Mesenteric fat pad (tissue), 1 donor: ENCODE results near the gene SPATS2L. TPM values are rescaled to one million over a fixed set of nuclear protein-coding genes. Genes with fewer than 3 reads are reported as not detected.

Source experiments
- DNase-seq: peaks from one replicate; pipeline ENCODE4 v3.0.0-alpha.2; 2020; ENCODE audit warnings: low spot score
- total RNA-seq: library from RNA; stranded (reverse); fragmentation: NEBNext Ultra II Directional; extraction: Animal tissue kit (Norgen Biotek cat#: 25700); gene quantifications from one replicate; pipeline ENCODE4 v1.2.1, GENCODE V29; 2021
- donor health status: DM: yes; HTN: yes; CAD: no.

The SPATS2L gene
- total RNA-seq, 1 donor from 2014 or later = 81.3 TPM

DNA sequence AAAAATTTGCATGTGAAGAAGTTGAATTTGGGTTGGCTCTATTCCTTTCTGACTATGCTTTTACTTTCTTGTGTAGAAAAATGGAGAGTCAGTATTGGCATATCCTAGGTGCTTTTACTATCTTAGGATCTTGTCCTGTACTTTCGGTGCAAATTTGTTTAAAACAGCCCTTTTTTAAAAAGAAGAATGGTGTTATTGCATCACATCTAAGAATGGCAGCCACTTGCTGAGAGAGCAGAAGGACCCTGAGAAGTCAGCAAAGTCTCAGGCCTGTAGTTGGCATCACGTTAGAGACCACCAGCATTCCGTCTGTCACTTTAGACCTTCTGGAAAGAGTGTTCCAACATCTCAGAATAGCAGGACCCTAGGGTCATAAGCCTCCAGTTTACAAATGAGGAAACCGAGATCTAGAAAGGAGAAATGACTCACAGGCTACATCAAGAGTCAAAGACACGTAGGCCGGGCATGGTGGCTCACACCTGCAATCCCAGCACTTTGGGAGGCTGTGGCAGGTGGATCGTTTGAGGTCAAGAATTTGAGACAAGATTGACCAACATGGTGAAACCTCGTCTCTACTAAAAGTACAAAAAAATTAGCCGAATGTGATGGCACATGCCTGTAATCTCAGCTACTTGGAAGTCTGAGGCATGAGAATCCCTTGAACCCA, 42.5 kb downstream of the SPATS2L start:
- DNase-seq = no peak

DNA sequence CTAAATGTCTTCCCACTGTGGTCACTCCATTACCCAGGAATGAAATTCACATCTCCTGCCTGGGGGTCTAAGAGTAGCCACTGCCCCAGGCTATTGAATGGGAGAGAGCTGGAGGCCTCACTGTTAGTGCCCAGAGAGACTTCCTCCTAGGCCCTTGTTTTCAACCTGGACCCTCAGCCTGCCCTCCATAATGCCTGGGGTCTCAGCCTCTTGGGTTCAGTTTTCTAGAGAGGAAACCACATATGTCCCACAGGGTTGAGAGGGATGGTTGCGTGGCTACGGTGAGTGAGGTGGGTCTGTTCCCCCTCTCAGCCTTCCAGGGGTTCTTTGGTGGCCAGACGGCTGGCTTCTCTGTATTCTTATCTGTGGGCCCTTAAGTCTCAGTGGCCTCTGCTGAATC, 43.4 kb downstream of the SPATS2L start:
- no peak for DNase-seq

DNA sequence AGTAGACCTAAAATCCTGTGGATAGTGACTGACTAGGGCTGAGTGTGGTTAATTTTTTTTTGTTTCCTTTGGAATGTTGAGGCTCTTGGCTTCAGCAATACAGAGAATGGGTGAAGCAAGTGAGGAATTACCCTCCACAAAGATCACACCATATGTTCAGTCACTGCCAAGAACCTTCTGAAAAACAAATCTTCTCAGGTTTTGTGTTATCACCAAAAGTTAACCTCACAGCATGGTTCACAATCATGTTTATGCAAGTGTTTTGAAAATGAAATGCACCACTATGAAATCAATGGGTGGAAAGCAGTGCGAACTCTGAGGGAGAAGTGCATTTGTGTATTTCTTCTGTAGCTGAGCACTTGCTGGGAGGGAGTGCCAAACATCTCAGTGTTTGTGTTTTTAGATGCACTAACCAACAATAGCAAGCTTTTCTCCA, 44.4 kb downstream of the SPATS2L start:
- DNase-seq = no peak

DNA sequence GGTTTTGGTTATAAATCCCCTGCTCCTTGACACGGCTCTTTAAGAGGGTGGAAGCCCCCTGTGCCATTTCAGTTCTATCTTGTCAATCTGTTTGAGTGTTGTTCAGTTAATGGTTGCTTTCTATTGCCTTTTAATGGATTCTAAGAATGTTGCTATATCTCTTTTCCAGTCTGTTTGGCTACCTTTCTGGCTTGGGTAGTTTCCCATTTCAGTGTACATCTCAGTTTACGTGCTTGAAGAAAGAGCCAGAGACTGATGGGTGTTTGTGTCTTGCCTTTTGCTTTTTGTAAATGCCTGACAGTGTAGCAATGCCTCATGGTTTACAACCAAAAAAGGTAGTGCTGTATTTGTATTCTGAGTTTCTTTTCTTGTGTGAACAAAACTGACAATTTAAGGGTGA, 45.3 kb downstream of the SPATS2L start:
- DNase-seq = no peak

DNA sequence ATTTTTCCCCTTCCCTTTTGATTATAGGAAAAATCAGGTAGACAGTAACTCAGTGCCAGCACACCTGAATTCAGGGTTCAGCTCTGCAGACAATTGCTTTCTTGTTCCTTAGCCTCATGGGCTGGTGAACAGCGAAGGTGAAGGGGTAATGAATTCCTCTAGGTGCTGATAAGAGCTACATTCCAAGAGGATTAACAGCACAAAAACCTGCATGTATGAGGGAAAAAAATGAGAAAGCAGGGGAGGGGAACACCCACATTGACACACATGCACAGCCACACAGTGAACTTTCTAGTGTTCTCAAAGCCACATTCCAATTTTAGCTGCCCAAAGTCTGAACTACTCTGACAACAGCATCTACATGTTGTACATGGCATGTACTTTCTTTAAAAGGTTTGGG, 46.1 kb downstream of the SPATS2L start:
- DNase-seq = no peak

DNA sequence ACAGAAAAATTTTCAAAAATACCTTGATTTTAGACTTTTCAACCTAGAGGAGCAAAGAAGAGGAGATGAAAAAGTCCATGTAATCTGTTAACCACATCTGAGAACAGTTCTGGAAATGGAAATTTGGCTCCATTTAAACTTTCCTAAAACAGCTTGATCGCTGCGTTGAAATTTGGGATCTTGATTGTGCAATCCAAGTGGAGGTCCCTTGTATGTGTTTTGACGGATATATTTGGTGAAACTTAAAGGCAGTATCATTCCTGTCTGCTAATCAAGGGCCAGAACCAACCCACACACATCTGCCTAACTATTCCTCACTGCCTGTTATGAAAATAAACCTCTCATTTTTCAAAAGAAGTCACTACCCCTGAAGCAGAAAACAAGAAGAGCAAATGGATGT, 46.6 kb downstream of the SPATS2L start:
- no peak for DNase-seq

DNA sequence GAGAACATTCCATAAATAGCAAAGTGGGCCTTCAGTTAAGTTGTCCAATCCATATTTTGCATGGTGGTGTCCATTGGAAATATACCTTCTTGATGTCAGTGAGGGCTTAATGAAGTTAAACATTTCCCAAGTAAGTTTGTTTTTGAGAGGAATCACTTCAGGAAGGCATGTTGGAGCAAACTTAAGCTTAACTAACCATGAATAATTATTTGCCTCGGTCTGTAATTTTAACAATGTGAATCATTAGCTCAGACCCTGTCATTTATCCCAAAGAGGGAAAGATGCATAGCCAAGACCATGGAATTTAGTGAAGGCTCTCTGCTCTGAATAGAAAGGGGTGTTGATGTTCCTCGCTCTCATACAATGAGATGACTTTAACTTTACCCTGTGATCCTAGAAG, 47.4 kb downstream of the SPATS2L start:
- DNase-seq = no peak

DNA sequence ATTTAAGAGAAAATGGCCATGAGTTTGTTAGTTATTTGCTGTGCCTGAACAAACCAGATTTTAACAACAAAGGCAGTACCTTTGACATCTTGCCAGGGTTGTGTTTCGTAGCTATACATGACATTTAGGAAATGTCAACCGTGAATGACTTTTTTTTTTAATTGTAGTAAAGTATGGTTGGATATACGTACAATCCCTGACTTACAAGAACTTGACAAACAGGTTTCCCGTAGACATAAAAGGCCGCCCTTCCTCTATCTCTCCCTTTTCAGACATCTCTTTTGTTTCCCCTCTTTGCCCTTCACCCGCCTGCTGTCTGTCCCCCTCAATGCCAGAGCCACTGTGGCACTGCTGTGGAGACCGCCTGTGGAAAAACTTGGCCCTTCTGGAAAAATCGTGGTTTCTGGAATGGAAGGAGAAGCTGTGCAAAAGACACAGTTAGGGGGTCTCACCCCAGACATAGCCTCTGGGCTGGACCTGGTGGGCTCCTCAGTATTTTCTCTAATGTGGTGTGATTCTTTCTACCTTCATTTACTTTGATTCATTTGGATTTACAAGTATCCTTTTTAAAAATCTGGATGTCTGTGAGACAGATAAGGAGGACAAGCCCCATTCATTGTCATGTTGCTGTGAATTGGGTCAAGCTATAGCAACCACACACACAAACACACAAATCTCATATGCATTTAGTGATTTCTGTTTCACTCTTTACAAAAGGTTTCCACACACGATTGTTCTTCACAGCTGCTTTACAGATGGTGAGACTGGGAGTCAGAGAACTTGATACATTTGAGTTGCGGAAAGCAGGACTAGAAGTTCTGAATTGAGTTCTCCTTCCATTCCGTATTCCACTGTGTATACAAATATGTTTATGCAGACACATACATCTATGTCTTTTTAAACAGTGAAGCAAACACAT, 48.6 kb downstream of the SPATS2L start:
- no peak for DNase-seq

DNA sequence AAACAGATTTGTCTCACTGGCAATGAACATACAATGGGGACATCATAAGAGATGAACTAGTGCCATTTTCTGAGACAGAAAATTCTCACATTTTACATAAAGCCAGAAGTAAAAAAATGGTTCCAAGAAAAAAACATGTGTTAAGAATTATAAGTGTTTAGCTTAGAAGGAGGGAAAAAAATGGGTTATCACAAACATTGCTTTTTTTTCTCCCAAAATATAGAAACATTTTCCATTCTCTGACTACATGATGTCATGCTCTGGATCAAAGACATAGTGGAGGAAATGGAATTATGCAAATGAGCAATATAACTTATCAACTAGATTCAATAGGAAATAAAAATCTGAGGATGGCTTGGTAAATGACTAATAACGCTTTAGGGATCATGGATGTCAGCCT, 49.8 kb downstream of the SPATS2L start:
- DNase-seq = no peak

DNA sequence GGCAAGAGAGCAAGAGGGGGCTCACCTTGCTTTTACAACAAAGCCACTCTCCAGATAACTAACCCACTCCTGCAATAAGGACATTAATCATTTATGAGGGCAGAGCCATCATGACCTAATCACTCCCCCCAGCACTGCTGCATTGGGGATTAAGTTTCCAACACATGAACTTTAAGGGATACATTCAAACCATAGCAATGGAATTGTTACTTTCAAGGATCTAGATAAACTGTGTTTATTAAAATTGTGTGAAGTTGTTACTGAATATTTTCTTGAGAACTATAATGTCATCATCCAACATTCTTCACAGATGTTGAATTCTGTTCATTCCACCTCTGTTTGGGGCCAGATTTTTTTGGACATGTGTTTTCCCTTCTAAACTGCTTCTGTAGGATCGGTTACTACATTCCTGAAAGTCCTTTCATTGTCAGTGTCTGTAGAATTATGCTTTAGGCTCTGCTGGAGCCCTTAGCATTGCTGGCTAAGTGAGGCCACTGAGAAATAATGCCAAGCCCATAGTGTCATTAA, 50.4 kb downstream of the SPATS2L start:
- DNase-seq = no peak

DNA sequence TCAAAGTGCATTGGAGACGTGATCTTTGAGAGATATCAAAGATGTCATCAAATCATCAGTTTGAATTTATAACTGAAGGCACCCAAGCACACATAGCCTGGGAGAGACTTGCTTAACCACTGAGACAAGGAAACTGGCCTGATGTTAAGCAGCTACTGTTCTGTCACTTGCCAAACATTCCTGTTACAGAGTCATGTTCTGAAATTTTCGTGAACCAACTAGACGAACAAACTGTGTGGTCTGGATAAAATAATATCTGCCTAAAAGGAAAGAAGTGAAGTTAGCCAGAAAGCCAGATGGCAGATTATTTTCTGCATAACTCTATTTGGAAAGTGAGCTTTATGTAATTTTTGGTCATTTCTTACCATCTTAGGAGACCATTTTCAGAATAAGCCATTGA, 51.4 kb downstream of the SPATS2L start:
- DNase-seq = no peak

DNA sequence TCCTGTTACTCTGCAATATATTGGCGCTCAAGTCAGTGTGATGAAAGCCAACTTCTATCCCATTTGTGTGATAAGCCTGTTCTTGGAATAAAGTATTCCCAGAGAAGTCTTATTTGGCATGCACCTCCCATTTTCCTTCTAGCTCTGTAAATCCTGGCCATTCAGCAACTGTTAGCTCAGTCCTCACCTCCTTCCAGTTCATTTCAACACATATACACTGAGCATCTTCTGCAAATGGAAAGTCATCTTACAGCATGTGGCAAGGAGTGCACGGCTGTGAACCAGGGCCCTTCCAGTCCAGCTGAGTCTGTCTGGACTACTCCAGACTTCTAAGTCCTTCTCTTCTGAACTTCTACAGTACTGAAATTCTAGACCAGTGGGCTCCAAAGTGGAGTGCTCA, 53.1 kb downstream of the SPATS2L start:
- no peak for DNase-seq

DNA sequence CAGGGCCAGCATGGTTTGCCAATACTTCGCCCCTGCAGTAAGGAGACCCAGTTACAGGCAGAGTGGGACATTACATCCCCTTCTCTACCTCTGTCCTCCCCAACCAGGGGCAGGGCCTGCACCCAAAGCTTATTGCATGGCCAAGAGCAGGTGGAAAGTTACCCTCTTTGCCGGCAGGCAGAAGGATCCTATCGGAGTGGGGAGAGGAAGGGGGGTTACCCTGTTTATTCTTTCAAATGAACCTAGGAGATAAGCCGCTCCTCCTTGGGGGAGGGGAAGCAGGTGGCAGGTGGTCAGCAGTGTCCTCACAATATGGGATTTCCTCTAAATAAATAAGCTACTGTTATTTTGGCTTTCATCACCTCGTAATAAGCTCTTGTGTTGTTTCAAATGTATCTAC, 53.9 kb downstream of the SPATS2L start:
- no peak for DNase-seq

DNA sequence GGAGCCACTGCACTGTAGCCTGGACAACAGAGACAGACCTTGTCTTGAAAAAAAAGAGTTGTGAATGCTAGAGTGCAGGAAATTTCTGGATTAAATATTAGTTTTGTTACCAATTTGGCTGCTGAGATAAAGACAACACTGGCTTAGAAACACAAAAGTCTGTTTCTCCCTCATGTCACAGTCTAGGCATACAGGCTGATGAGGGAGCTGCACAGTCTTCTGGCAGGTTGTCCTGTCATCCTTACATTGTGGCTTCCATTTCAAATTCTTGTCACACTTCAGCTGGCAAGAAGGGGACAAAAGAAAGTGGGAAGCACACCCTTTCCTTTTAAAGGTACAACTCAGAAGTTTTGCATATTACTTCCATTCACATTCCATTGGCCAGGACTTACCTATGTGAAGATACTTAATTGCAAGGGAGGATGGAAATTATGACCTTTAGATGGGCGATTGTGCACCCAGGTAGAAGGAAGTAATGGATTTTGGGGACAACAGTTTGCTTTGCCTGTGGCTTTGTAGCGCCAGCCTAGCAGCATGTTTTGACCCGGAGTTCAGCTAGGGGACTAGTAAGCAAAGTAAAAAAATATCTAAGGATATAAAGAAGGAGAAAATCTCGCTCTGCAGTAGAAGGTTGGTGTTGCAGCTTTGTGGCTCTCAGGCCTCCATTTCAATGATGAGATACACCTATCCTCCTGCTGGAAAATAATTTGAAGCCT, 55.9 kb downstream of the SPATS2L start:
- DNase-seq = no peak

DNA sequence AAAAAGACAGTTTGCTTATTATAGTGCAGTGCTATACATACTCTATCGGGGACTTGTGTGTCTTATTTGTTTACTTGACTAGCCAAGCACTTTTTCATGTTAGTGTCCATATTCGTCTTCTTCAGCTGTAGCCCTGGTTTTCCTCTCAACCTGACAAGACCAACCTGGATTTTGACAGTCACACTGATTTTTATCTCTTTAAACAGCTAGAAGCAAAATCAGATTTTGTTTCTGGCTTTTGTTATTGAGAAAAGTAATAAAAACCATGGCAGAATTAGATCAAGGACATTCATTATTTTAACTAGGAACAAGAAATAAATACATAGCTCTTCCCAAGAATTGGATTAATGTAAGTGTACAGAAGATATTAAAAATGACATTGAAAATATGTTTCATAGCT, 56.8 kb downstream of the SPATS2L start:
- DNase-seq = no peak

DNA sequence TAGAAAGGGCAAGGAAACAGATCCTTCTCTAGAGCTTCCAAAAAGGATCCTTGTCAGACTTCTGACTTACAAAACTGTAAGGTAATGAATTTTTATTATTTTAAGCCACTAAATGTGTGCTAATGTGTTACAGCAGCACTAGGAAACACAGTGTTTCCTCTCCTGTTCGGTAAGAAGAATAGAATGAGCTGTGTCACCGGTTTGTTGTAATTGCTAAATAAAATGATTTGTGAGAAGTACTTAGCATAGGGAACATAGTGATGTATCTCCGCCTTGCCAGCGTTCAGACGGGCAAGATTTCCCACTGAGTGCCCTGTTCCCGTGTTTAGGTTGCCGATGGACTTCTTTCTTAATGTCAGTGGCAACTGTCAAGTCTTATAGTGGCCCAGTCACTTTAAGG, 57.6 kb downstream of the SPATS2L start:
- no peak for DNase-seq

DNA sequence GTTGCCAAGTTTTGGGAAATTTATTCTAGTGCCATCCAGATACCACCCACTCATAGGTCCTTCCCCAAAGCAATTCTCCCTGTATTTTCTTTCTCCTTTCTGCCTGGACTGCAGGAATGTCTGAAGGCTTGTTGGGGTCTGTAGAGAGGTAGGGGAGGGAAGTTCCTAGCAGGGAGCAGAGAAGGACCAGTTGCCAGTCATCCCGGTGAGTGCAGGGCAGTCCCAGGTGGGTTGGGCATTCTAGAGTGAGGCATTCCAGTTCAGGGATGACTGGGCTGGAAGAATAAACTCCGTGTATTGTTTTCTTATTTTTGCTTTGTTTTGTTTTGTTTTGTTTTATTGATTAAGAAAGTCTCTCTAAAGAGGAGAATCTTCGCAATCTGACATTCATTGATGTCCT, 58.1 kb downstream of the SPATS2L start:
- no peak for DNase-seq

DNA sequence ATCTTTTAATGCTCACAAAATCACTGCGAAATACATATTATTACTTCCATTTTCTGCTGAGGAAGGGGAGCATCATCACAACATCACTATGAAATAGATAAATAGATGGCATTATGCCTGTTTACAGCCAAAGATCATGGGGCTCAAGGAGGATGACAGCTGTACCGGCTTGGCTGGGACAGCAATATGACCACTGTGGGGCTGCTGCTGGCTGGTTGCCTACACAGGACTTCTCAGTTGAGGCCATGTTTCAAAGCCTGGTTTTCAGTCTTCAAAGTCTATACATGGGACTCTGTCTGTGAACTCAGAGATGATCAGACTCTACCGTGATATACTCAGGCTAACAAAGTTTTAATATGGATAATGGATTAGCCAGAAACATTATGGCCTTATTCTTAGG, 58.7 kb downstream of the SPATS2L start:
- no peak for DNase-seq

DNA sequence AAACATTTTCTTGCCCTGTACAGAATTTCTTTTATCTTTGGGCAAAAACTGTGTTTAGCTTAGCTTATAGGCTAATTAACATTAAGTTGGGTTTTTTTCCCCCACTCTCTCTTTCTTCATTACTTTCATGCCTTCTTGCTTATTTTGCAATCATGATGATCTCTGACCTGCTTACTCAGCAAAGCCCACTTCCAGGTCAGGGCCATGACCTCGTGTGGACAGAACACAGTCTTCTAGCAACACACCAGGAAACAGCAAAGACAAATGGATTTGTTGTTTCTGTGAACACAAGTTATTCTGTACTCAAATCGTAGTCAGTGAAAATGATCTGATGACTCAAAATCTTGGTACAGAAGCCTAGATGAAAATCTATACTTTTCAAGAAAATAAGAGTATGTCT, 60.7 kb downstream of the SPATS2L start:
- no peak for DNase-seq

DNA sequence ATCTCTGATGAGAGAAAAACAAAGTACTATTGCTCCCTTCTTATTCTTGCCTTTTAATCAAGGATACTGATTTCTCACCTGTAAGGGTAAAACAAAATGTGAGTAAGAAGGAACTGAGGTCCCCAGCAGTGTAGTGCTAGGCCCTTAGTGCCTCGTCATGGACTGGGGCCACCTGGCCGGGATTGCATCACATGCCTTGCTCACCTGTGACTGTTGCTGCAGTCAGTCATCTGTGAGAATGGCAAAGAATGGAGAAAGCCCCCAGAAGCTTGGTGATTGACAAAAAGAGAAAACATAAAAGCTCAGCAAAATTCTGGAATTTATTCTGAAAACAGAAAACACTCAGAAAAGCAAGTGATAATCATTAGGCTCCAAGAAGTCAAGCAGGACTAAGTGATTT, 63.4 kb downstream of the SPATS2L start:
- DNase-seq = no peak

DNA sequence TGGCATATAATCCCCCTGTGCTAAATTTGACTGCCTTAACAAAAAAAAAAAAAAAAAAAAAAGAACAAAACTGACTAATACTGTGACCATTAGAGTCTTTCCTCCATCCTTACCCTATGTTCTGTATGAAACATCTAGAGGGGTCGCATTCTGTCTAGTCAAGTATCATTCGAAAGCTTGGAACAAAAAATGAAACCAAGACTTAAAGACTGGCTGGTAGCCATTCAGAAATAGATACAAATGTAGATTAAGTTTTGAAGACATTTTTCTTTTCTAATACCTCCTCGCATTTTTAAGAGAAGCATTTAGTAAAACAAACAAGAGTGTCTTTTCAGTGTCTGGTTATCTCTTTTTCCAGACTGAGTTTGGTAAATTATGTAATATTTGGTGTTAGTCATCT, 66.7 kb downstream of the SPATS2L start:
- no peak for DNase-seq

DNA sequence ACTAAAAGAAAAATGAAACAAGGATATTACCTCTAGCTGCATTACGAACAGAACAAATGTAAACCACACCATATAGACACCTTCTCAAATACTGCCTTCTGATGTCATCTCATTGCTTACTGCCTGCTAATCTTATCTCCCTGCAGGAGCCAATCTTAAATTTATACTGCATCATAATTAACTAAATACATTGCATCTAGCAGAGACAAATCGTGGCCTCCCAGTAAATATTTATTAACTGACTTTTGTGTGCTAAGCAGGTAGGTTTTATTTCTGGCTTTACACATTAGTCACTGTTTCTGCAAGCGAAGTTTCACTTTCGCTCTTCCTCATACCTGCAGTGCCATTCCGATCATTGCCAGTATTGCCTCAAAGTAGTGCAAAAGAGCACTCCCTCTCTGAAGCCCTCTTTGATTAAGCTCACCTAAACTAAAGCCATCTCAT, 67.5 kb downstream of the SPATS2L start:
- DNase-seq = no peak
